ENCODE data around the gene POU2F1.

DNA sequence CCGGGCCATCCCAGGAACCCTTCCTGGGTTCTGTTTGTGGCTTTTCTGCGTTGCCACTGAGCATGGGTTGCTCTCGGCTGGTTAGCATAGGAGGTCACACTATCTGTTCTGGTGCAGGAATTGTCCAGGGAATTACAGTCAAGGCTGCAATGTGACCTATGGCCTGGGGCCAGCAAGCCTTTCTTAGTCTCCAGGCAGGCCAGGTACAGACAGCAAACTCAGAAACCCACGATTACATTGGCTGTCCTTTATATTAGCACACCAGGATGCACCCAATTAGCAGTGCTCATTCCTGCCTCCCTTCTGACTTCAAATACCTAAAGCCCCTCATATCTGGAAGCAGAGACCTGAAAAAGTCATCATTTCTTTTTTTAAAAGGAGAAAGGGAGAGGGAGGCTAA lies 242.4 kb downstream of the POU2F1 start:
- TF ChIP-seq EZH2 (IDR thresholded peaks at IDR 0.05), result no peak
- TF ChIP-seq POLR2AphosphoS5 (IDR thresholded peaks at IDR 0.05; ENCODE audit: borderline replicate concordance, low read depth, low read length), result no peak

All from SK-N-MC (cell line).